Panc1 (cell line): Measurements from ENCODE around the gene NIPBL.

Experiments
- CTCF ChIP-seq: fragments of 450-650 bp; IDR thresholded peaks from 2 replicates; pipeline ENCODE4 v1.5.1; 2017; ENCODE audit warnings: mild to moderate bottlenecking
- POLR2AphosphoS5 ChIP-seq: IDR thresholded peaks from 2 replicates; pipeline ENCODE4 v1.6.1; 2012; ENCODE audit warnings: mild to moderate bottlenecking, low read depth, low read length, moderate library complexity
- TCF7L2 ChIP-seq: IDR thresholded peaks from 2 replicates; pipeline ENCODE4 v1.6.1; 2011; ENCODE audit warnings: mild to moderate bottlenecking, low read depth, low read length, inconsistent platforms

DNA sequence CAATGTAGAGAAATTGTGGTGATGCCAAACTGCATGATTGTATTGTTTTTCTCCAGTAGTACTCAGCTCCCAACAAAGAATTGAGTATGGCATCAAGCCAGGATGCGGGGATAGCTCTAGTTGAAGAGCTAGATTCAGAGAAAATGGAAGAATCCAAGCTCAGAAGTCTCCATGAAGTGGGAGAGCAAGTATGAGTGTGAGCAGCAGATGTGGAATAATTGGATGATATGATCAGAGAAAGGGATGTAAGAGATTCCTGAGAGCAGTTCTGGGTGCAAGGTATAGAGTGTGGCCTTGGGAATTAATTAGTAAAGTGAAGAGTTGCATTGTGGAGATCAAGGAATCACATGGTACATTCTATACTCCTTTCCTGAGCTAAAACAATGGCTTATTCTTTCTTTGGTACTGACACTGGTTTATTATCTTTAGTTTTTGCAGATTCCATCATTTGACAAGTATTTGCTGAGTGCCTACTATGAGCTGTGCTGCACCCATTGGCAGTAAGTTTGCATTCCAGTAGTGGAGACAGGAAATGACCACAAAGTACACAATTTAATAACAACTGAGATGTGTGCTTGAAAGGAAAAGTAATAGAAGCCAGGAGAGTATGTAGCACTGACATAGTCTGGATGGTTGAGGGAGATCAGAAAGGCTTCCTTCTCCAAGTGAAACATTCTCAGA is 195.5 kb downstream of the NIPBL start:
- TF ChIP-seq POLR2AphosphoS5 (no peak), CTCF (no peak), TCF7L2 (no peak)
